NCI-H2107 (cell line): Measurements from ENCODE around the gene CEBPG.

ENCODE experiments used
- DNase-seq: peaks from one replicate; lab custom pipeline; 2025; lab: John Stamatoyannopoulos, UW

CEBPG gene

DNA sequence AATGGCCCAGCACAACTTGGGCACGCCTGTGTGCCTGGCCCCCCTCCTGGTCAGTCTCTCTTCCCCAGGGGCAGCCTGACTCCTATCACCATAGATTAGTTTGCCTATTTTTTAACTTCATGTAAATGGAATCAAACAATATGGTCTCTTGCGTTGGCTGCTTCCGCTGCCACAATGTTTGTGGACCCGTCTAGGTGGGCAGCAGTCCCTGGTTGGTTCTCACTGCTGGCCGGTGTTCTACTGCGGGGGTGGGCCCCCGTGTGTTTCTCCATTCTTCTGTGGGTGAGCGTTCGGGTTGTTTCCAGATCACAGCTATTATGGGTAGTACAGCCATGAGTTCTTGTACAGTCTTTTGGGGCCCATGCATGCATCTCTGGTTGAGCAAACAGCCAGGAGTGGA lies 47.3 kb downstream of the CEBPG start:
- no peak for DNase-seq

DNA sequence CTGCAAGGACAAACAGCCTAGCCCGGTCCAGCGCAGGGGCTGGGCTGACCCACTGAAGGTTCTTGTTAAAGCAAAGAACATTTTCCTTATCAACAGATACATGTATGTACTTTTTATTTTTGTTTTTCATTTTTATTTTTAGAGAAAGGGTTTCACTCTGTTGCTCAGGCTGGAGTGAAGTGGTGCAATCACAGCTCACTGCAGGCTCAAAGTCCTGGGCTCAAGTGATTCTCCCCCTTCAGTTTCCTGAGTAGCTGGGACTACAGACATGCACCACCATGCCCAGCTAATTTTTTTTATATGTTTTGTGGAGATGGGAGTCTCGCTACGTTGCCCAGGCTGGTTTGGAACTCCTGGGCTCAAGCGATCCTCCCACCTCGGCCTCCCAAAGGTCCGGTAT lies 47.9 kb downstream of the CEBPG start:
- DNase-seq, result no peak

DNA sequence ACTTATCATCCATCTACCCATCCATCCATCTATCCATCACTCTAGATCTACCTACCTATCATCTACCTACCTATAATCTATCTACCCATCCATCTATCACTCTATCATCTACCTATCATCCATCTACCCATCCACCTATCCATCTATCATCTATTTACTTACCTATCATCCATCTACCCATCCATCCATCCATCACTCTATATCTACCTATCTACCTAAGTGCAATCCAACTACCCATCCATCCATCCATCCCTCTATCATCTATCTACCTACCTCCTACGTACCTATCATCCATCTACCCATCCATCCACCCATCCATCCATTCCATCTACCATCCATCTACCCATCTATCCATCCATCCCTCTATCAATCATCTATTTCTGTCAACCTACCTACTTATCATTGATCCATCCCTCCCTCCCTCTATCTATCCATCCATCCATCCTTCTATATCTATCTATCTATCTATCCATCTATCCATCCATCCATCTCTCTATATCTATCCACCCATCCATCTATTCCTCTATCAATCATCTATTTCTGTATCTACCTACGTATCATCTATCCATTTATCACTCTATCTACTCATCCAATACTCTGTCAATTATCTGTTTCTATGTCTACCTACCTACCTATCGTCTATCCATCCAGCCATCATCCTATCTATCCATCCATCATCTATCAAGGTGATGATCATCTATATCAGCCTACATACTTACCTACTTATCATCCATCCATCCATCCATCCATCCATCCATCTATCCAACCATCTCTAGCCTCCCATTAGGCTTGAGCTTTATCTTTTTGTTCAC lies 49.1 kb downstream of the CEBPG start:
- DNase-seq, result no peak

DNA sequence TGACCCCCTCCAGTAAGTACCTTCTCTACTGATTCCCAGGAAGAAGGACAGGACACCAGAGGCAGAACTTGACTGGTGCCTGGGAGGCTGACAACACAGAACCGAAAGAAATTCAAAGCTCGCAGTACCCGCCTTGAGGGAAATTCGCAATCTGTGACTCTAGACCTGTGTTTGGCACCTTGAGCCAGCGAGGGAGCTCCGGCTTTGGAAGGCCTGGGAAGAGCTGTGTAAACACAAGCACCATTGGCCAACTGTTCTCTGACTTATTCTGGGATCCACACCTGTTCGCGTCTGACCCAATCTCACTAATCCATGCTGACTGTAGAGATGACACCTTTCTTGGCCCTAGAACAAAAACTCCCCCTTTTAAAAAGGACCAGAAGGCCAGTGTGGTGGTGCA lies 50.7 kb downstream of the CEBPG start:
- DNase-seq, result no peak

DNA sequence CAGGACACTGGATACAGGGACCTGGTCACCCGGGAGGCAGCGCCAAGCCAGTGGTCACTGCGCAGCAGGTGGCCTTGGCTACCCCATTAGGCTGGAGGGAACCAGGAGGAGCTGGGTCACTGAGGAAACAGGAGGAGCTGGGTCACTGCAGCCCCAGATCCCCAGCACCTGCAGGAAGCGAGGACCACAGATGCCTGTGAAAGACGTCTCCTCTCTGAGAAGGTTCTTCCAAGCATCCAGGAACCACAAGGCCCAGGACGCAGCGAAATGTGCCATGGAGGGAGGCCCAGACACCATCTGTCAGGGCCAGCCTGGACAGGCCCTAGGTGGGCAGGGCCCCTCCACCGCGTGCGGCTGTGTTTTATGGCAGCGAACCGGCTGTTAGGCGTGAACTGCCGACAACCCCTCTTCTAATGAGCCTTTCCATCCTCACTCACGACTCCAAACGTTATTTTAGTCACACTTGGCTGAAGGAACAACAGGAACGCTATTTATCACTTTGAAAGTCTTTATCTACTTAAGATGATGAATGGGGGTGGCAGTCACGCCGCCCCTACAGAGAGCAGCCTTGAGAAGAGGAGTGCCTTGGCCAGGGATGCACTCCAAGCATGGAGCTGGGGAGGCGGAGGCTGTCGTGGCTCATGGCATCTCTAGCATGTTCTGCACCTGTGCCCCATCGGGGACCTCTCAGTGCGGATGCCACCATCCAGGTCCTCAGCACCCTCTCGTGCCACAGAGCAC lies 53.3 kb downstream of the CEBPG start:
- DNase-seq, result no peak

DNA sequence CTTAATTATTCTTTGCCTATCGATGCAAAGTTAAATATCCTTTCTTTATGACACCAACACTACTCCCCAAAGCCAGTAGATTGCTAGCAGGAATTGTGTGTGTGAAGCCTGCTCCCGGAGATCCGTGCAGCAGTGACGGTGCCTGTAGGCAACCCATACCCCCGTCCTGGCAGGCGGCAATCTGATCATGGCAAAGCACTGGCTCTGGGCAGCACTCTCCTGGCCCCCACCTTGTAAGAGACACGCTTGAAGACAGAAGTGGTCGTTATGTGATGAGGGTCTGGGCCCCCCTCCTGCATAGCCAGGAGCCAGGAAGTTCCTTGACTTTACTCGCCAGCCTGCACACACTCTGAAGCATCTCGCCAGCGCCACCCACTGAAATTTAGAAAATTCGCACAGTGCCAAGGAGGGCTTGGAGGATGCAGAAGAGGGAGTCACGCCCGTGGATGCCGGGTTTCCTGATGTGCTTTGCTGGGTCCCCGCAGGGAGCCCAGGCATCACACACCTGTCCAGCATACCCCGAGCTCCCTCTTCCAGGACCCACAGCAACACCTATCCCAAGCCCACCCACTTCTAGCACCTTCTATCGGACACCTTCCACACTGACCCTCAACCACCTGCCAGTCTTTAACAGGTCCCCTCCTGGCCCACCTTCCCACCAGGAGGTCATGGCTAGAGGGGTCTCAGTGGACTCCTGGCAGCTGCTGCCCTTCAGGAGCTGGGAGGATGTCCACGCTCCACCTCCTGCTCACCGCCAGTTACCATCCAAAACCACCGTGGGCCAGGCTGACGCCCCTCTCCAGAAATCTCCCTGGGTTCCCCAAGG lies 54.5 kb downstream of the CEBPG start:
- no peak for DNase-seq

DNA sequence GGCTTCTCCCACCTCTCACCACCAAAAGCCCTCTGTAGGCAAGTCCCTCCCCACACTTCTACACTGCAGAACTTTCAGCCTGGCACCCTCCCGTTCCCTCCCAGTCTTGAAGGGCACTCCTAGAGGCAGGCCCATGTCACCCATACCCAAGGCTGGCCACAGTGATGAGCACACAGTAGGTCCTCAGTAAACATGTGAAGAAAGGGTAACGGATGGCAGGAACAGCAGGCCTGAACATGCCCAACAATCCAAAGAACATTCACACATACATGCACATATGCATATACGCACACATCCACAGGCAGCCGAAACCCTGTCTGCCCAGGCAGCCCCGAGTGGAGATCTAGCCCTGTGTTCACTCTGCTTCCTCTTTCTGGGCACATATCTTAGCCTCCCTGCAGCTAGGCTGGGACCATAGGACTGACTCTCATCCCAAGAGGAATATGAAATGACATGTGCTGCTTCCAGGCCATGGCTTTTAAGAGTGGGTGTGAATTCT lies 55.2 kb downstream of the CEBPG start:
- no peak for DNase-seq

DNA sequence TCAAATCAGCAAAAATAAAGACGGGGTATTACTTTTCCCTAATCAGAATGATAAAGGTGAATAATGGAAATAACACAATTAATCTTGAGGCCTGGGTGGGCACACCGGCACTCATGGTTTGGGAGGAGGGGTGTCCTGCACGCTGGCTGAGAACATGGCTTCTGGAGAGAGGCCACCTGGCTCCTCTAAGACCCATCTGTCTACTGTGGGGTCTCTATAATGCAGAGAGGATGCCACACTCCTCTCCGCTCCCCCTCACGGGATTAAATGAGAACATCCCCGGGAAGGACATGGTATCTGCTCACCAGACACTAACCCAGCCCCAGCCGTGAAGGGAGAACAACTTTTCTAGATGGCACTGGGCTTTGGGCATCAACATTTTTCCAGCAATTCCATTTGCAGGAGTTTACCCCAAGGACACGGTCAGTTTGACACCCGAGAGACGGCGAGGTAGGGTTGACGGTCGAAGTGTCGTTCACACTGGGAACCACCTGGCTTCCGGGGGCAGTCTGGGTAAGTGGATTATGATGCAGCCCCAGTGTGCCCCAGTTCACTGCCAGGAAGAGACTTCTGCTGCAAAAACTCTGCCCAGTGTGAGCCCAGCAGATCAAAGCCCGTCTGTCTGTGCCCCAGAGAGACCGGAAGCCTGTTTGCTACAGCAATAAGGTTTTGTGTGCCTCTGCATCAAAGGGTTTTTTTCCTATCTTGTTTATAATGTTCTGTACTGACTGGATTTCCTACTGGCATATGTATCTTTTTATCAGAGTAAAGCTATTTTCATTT lies 56.6 kb downstream of the CEBPG start:
- DNase-seq, result no peak

DNA sequence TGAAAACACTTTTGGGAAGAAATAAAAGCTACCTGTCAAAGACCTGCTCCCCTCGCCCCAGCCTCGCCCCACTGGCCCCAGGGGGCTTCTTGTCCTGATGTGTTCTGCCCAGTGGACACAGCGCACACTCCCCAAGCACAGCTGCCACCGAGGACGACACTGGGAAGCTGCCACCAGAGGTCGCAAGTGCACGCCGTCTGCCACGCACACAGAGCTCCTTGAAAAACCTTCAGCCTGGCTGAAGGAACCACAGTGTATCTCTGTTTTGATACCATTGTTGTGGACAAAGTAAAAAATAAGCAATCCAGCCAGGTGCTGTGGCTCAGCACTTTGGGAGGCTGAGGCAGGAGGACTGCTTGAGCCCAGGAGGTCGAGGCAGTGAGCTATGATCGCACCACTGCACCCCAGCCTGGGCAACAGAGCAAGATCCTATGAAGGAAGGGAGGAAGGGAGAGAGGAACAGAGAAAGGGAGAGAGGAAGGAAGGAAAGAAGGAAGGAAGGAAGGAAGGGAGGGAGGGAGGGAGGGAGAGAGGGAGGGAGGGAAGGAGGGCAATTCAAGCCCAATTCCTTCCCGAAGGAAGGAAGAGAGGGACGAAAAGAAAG lies 57.3 kb downstream of the CEBPG start:
- peak; percentile 24 for DNase-seq

DNA sequence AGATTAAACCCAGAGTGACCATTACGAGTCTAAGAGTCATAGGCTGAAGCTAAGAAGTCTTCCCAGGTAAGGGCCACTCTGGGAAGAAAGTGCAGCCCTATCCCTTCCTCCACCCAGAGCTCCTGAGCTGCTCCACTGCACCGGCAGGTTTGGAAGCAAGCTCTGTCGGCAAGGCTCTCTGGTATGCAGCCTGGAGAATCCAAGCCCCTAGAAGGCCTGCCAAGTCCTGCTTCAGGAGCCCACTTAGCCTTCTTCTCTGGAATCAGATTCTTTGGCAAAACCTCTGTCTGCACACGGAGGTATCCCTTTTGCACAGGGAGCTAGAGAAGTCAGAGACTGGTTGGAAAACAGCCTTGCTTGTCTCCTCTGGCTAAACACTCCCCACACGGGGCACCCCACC lies 58.5 kb downstream of the CEBPG start:
- DNase-seq, result no peak
